GM19023 (cell line): ENCODE results near the gene LY86.

ENCODE experiments used
- ATAC-seq: cut with Tn5 transposase; IDR thresholded peaks from one replicate; pipeline ENCODE4 v1.9.1; 2021; ENCODE audit warnings: mild to moderate bottlenecking, moderate library complexity; ENCODE audit not compliant: unreplicated experiment

LY86 gene

GRCh38 chr6:6697620-6698019 lies 109.1 kb downstream of the LY86 start:
- no peak for ATAC-seq

GRCh38 chr6:6699741-6700367 lies 111.3 kb downstream of the LY86 start:
- no peak for ATAC-seq

GRCh38 chr6:6700407-6701270 lies 112.1 kb downstream of the LY86 start:
- no peak for ATAC-seq

GRCh38 chr6:6701864-6702263 lies 113.3 kb downstream of the LY86 start:
- no peak for ATAC-seq

- no peak for ATAC-seq
Observed at GRCh38 chr6:6703699-6704098, 115.2 kb downstream of the LY86 start.
